ENCODE measurements around the gene ROR2. TPM values are rescaled to one million over a fixed set of nuclear protein-coding genes. Genes with fewer than 3 reads are reported as not detected.

Gene ROR2
- total RNA-seq, 1 experiment from 2014 or later, result 0.84 TPM

- ChIA-PET POLR2A (no interaction called here), CTCF (interaction anchor here (0.6 to 0.7 kb wide), 2 partner anchors 93 to 115 kb away, joined by 3 to 4 read pairs; no protein-coding TSS in a partner anchor)
- DNase-seq (ENCODE audit: unreplicated experiment), result no peak
- Mint-ChIP-seq H3K4me3 (ENCODE audit: unreplicated experiment) (no peak overlapping the region), H3K4me1 (ENCODE audit: insufficient read depth, unreplicated experiment) (peaks cover 9% of the 10 kb centered on the region), H3K9me3 (ENCODE audit: unreplicated experiment) (no peaks in the 10 kb centered on the region), H3K27ac (ENCODE audit: low read depth, unreplicated experiment) (no peak overlapping the region), H3K36me3 (ENCODE audit: insufficient read depth, unreplicated experiment) (no peaks in the 10 kb centered on the region), H3K27me3 (ENCODE audit: insufficient read depth, unreplicated experiment) (no peaks in the 10 kb centered on the region)
- intact Hi-C loops (cut with micrococcal nuclease), result no loop called here
- TF ChIP-seq CTCF (IDR thresholded peaks at IDR 0.05; ENCODE audit: unreplicated experiment), result no peak
- BruUV-seq (replicated peaks), result no TSS peak
Measured at GRCh38 chr9:91833878-91834255, 116.2 kb downstream of the ROR2 start.

GRCh38 chr9:91833096-91833877, 116.7 kb downstream of the ROR2 start:
- intact Hi-C loops (cut with micrococcal nuclease), result no loop called here
- Mint-ChIP-seq H3K36me3 (ENCODE audit: insufficient read depth, unreplicated experiment) (no peaks in the 10 kb centered on the region), H3K4me3 (ENCODE audit: unreplicated experiment) (no peak overlapping the region), H3K4me1 (ENCODE audit: insufficient read depth, unreplicated experiment) (peaks cover 5% of the 10 kb centered on the region), H3K27me3 (ENCODE audit: insufficient read depth, unreplicated experiment) (no peaks in the 10 kb centered on the region), H3K9me3 (ENCODE audit: unreplicated experiment) (no peaks in the 10 kb centered on the region), H3K27ac (ENCODE audit: low read depth, unreplicated experiment) (no peak overlapping the region)
- no TSS peak for BruUV-seq (replicated peaks)
- TF ChIP-seq CTCF (IDR thresholded peaks at IDR 0.05; ENCODE audit: unreplicated experiment), result no peak
- DNase-seq (ENCODE audit: unreplicated experiment), result no peak
- POLR2A ChIA-PET, result no interaction called here
- CTCF ChIA-PET, result interaction anchor here (0.6 kb wide), 1 partner anchor 115 kb away, joined by 3 read pairs; no protein-coding TSS in a partner anchor

- intact Hi-C loops (cut with micrococcal nuclease), result no loop called here
- CTCF ChIA-PET, result no interaction called here
- Mint-ChIP-seq H3K36me3 (ENCODE audit: insufficient read depth, unreplicated experiment) (no peaks in the 10 kb centered on the region), H3K27ac (ENCODE audit: low read depth, unreplicated experiment) (no peak overlapping the region), H3K4me3 (ENCODE audit: unreplicated experiment) (no peak overlapping the region), H3K27me3 (ENCODE audit: insufficient read depth, unreplicated experiment) (no peaks in the 10 kb centered on the region), H3K9me3 (ENCODE audit: unreplicated experiment) (no peaks in the 10 kb centered on the region), H3K4me1 (ENCODE audit: insufficient read depth, unreplicated experiment) (no peaks in the 10 kb centered on the region)
- no peak for TF ChIP-seq CTCF (IDR thresholded peaks at IDR 0.05; ENCODE audit: unreplicated experiment)
- DNase-seq (ENCODE audit: unreplicated experiment), result no peak
- BruUV-seq (replicated peaks), result no TSS peak
- POLR2A ChIA-PET, result no interaction called here
Measured at GRCh38 chr9:91832322-91832721, 117.7 kb downstream of the ROR2 start.

- no peak overlapping the region for H3K4me3 Mint-ChIP-seq (ENCODE audit: unreplicated experiment)
- intact Hi-C loops (cut with micrococcal nuclease), result no loop called here
- H3K27me3 Mint-ChIP-seq (ENCODE audit: insufficient read depth, unreplicated experiment), result peaks cover 32% of the 10 kb centered on the region
- no peak for TF ChIP-seq CTCF (IDR thresholded peaks at IDR 0.05; ENCODE audit: unreplicated experiment)
- peaks cover 12% of the 10 kb centered on the region for H3K4me1 Mint-ChIP-seq (ENCODE audit: insufficient read depth, unreplicated experiment)
- BruUV-seq (replicated peaks), result no TSS peak
- no peak for DNase-seq (ENCODE audit: unreplicated experiment)
- H3K36me3 Mint-ChIP-seq (ENCODE audit: insufficient read depth, unreplicated experiment), result no peaks in the 10 kb centered on the region
- H3K9me3 Mint-ChIP-seq (ENCODE audit: unreplicated experiment), result no peaks in the 10 kb centered on the region
- ChIA-PET POLR2A (no interaction called here), CTCF (no interaction called here)
- H3K27ac Mint-ChIP-seq (ENCODE audit: low read depth, unreplicated experiment), result no peak overlapping the region
Measured at GRCh38 chr9:91825866-91826265, 124.2 kb downstream of the ROR2 start.
